Type B pancreatic cell (in vitro differentiated cells): ENCODE data around the gene ZNF780A. TPM values are rescaled to one million over a fixed set of nuclear protein-coding genes. Genes with fewer than 3 reads are reported as not detected.

Experiments
- DNase-seq: peaks from one replicate; pipeline ENCODE4 v3.0.0; 2021; ENCODE audit warnings: mixed read lengths; ENCODE audit not compliant: unreplicated experiment; ENCODE audit errors: extremely low spot score
- H3K27ac Mint-ChIP-seq: 2 replicates; pipeline ENCODE4 v1.8.0; 2021; ENCODE audit warnings: mild to moderate bottlenecking, mixed read lengths
- H3K27me3 Mint-ChIP-seq: 2 replicates; pipeline ENCODE4 v1.8.0; 2021; ENCODE audit warnings: mixed read lengths
- H3K36me3 Mint-ChIP-seq: 2 replicates; pipeline ENCODE4 v1.8.0; 2021; ENCODE audit warnings: mixed read lengths
- H3K4me1 Mint-ChIP-seq: one replicate; pipeline ENCODE4 v1.8.0; 2021; ENCODE audit warnings: mixed read lengths; ENCODE audit not compliant: unreplicated experiment
- H3K4me3 Mint-ChIP-seq: 2 replicates; pipeline ENCODE4 v1.8.0; 2021; ENCODE audit warnings: mild to moderate bottlenecking, mixed read lengths
- H3K9me3 Mint-ChIP-seq: 2 replicates; pipeline ENCODE4 v1.8.0; 2021; ENCODE audit warnings: mixed read lengths
- total RNA-seq: library from RNA; stranded (reverse); gene quantifications from 2 replicates; pipeline ENCODE4 v1.2.1, GENCODE V29; 2021; ENCODE audit warnings: low replicate concordance
- TF ChIP-seq, protein P1 (sequence below): fragments of 200-600 bp; sonication (generic); conservative IDR thresholded peaks from 2 replicates; pipeline ENCODE4 v1.5.0; 2021; ENCODE audit warnings: antibody characterized with exemption, mild to moderate bottlenecking

Gene ZNF780A
- total RNA-seq, 1 donor from 2014 or later = 21.2 TPM

DNA sequence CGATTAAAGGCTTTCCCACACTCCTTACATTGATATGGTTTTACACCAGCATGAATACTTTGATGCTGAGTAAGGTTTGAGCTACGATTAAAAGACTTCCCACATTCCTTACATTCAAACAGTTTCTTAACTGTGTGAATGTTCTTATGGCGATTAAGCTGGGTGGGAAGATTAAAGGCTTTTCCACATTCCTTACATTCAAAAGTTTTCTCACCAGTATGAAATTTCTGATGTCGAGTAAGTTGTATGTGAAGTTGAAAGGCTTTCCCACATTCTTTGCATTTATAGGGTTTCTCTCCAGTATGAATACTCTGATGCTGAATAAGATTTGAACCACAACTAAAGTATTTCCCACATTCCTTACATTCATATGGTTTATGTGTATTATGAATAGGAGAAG is 54.7 kb downstream of the ZNF780A start:
- TF ChIP-seq, protein P1, sequence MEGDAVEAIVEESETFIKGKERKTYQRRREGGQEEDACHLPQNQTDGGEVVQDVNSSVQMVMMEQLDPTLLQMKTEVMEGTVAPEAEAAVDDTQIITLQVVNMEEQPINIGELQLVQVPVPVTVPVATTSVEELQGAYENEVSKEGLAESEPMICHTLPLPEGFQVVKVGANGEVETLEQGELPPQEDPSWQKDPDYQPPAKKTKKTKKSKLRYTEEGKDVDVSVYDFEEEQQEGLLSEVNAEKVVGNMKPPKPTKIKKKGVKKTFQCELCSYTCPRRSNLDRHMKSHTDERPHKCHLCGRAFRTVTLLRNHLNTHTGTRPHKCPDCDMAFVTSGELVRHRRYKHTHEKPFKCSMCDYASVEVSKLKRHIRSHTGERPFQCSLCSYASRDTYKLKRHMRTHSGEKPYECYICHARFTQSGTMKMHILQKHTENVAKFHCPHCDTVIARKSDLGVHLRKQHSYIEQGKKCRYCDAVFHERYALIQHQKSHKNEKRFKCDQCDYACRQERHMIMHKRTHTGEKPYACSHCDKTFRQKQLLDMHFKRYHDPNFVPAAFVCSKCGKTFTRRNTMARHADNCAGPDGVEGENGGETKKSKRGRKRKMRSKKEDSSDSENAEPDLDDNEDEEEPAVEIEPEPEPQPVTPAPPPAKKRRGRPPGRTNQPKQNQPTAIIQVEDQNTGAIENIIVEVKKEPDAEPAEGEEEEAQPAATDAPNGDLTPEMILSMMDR = no peak
- Mint-ChIP-seq H3K27ac (no peak overlapping the region), H3K4me3 (no peak overlapping the region), H3K27me3 (no peaks in the 10 kb centered on the region), H3K9me3 (peaks cover 22% of the 10 kb centered on the region), H3K36me3 (peaks cover 55% of the 10 kb centered on the region), H3K4me1 (no peaks in the 10 kb centered on the region)
- no peak for DNase-seq

DNA sequence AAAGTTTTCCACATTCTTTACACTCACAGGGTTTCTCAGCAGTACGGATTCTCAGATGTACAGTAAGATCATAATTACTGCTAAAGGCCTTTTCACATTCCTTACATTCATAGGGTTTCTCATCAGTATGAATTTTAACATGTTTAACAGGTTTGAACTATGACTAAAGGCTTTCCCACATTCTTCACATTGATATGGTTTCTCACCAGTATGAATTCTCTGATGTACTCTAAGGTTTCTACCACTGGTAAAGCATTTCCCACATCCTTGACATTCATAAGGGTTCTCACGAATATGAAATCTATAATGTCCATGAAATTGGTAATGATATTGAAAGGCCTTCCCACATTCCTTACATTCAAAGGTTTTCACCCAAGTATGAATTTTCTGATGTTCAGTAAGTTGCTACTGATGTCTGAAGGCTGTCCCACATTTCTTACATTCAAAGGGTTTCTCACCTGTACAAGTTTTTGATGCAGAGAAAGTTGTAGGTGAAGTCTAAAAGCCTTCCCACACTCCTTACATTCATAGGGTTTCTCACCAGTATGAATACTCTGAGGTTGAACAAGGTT is 56.7 kb downstream of the ZNF780A start:
- TF ChIP-seq, protein P1 = no peak
- H3K9me3 Mint-ChIP-seq = peaks cover 30% of the 10 kb centered on the region
- no peaks in the 10 kb centered on the region for H3K27me3 Mint-ChIP-seq
- DNase-seq = no peak
- H3K4me1 Mint-ChIP-seq = no peaks in the 10 kb centered on the region
- H3K36me3 Mint-ChIP-seq = peaks cover 61% of the 10 kb centered on the region
- H3K27ac Mint-ChIP-seq = no peak overlapping the region
- no peak overlapping the region for H3K4me3 Mint-ChIP-seq

- Mint-ChIP-seq H3K9me3 (peaks cover 34% of the 10 kb centered on the region), H3K4me3 (no peak overlapping the region), H3K27ac (no peak overlapping the region), H3K4me1 (no peaks in the 10 kb centered on the region), H3K27me3 (no peaks in the 10 kb centered on the region), H3K36me3 (peaks cover 10% of the 10 kb centered on the region)
- no peak for DNase-seq
- TF ChIP-seq, protein P1 = no peak
Observed at GRCh38 chr19:40026597-40026970, 64.2 kb downstream of the ZNF780A start.

GRCh38 chr19:40025938-40026596 is 64.7 kb downstream of the ZNF780A start:
- Mint-ChIP-seq H3K9me3 (peaks cover 34% of the 10 kb centered on the region), H3K36me3 (peaks cover 10% of the 10 kb centered on the region), H3K27ac (no peak overlapping the region), H3K4me1 (no peaks in the 10 kb centered on the region), H3K27me3 (no peaks in the 10 kb centered on the region), H3K4me3 (no peak overlapping the region)
- TF ChIP-seq, protein P1 = no peak
- DNase-seq = no peak

- Mint-ChIP-seq H3K4me1 (no peaks in the 10 kb centered on the region), H3K4me3 (no peak overlapping the region), H3K36me3 (no peaks in the 10 kb centered on the region), H3K27ac (no peak overlapping the region), H3K27me3 (no peaks in the 10 kb centered on the region), H3K9me3 (peaks cover 25% of the 10 kb centered on the region)
- TF ChIP-seq, protein P1 = no peak
- no peak for DNase-seq
Observed at GRCh38 chr19:40023969-40024368, 66.8 kb downstream of the ZNF780A start.

Other genes starting within 250 kb of the ZNF780A start
- 327 and 356 TPM in 2 replicates for gene FBL, start 244.6 kb downstream of the ZNF780A start, total RNA-seq
- gene FCGBP, start 156.3 kb downstream of the ZNF780A start, total RNA-seq = 7.8 and 10.0 TPM in 2 replicates
- 100 and 102 TPM in 2 replicates for gene PSMC4, start 119.8 kb downstream of the ZNF780A start, total RNA-seq
- 1.7 and 5.5 TPM in 2 replicates for gene ZNF546, start 93.9 kb downstream of the ZNF780A start, total RNA-seq
- 33.0 and 38.8 TPM in 2 replicates for gene ZNF780B, start 34.7 kb downstream of the ZNF780A start, total RNA-seq
- gene MAP3K10, start 100.5 kb upstream of the ZNF780A start, total RNA-seq = 16.8 and 23.4 TPM in 2 replicates
- 0.39 and 0.48 TPM in 2 replicates for gene TTC9B, start 127.4 kb upstream of the ZNF780A start, total RNA-seq
- gene CCNP, start 135.7 kb upstream of the ZNF780A start, total RNA-seq = 0.60 and 0.98 TPM in 2 replicates
- gene AKT2, start 194.4 kb upstream of the ZNF780A start, total RNA-seq = 138 and 149 TPM in 2 replicates